LNCaP clone FGC (cell line): ENCODE measurements around the gene NR0B1.
A peak's percentile ranks its signal among the peaks of the same experiment; 100 is the strongest.

Experiments used
- DNase-seq: peaks from one replicate; pipeline ENCODE4 v3.0.0-alpha.2; 2011; ENCODE audit warnings: low read depth
- H3K4me3 ChIP-seq: 2 replicates; pipeline ENCODE4 v1.5.1; 2011; ENCODE audit warnings: mild to moderate bottlenecking, low read depth, low read length, control low read depth
- TF ChIP-seq, protein P1 (sequence below): IDR thresholded peaks from 2 replicates; pipeline ENCODE4 v1.5.1; 2012; ENCODE audit warnings: mild to moderate bottlenecking; ENCODE audit not compliant: control insufficient read depth, insufficient read depth; ENCODE audit errors: extremely low read depth

The NR0B1 gene

GRCh38 chrX:30280428-30280827, 28.8 kb downstream of the NR0B1 start:
- TF ChIP-seq, protein P1, sequence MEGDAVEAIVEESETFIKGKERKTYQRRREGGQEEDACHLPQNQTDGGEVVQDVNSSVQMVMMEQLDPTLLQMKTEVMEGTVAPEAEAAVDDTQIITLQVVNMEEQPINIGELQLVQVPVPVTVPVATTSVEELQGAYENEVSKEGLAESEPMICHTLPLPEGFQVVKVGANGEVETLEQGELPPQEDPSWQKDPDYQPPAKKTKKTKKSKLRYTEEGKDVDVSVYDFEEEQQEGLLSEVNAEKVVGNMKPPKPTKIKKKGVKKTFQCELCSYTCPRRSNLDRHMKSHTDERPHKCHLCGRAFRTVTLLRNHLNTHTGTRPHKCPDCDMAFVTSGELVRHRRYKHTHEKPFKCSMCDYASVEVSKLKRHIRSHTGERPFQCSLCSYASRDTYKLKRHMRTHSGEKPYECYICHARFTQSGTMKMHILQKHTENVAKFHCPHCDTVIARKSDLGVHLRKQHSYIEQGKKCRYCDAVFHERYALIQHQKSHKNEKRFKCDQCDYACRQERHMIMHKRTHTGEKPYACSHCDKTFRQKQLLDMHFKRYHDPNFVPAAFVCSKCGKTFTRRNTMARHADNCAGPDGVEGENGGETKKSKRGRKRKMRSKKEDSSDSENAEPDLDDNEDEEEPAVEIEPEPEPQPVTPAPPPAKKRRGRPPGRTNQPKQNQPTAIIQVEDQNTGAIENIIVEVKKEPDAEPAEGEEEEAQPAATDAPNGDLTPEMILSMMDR = no peak
- DNase-seq = no peak
- no peak overlapping the region for H3K4me3 ChIP-seq

DNA sequence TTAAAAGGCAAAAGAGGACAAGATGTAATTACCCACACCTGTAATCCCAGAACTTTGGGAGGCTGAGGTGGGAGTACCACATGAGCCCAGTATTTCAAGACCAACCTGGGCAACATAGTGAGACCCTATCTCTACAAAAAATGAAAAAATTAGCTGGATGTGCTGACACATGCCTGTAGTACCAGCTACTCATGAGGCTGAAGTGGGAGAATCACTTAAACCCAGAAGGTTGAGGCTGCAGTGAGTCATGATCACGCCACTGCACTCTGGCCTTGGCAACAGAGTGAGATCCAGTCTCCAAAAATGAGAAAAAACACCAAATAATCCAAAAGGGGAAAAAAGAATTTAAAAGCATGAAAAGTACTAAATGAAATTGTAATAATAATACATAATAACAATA, 30.8 kb downstream of the NR0B1 start:
- TF ChIP-seq, protein P1 = no peak
- H3K4me3 ChIP-seq = no peak overlapping the region
- DNase-seq = no peak

- no peak overlapping the region for H3K4me3 ChIP-seq
- TF ChIP-seq, protein P1 = peak; percentile 40
- DNase-seq = no peak
Measured at GRCh38 chrX:30275498-30275897, 33.7 kb downstream of the NR0B1 start.

- no peak for DNase-seq
- TF ChIP-seq, protein P1 = no peak
- H3K4me3 ChIP-seq = no peak overlapping the region
Measured at GRCh38 chrX:30270639-30271038, 38.6 kb downstream of the NR0B1 start.

DNA sequence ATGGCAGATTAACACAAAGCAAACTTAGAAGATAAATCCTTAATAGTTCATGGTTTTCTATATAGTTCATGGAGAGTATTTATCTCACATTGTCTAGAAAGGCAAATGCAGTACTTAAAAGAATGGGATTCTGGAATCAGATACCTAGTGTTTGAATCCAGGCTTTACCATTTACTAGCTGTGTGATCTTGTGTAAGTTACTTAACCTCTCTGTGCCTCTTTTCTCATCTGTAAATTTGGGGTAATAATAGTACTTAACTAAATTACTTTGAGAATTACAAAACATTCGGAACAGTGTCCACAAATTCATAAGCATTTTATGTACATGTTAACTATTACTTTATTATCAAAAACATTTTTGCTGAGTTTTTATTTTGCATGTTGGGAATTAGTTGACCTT, 46.4 kb downstream of the NR0B1 start:
- TF ChIP-seq, protein P1 = no peak
- no peak overlapping the region for H3K4me3 ChIP-seq
- DNase-seq = no peak

DNA sequence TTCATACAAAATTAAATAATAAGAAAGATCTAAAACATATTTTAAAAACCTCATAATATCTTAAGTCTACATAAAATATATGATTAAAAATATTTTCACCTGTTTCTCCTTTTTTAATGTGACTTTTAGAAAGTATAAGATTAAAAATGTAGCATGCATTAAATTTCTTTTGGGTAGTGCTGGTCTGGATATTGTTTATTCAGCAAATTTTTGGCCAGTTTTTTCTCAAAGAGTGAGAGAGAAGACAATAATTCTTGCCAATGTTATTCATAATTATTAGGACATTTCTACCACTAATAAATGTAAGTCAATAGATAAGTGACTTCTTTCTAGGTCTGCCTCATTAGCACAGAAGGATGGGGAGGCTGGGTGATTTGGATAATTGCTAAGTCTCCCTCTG, 48.2 kb downstream of the NR0B1 start:
- no peak for DNase-seq
- H3K4me3 ChIP-seq = no peak overlapping the region
- TF ChIP-seq, protein P1 = no peak

GRCh38 chrX:30259927-30260326, 49.3 kb downstream of the NR0B1 start:
- no peak overlapping the region for H3K4me3 ChIP-seq
- no peak for DNase-seq
- TF ChIP-seq, protein P1 = no peak
